ENCODE results near the gene ZBTB7B.
A peak's percentile ranks its signal among the peaks of the same experiment; 100 is the strongest.

Gene ZBTB7B

DNA sequence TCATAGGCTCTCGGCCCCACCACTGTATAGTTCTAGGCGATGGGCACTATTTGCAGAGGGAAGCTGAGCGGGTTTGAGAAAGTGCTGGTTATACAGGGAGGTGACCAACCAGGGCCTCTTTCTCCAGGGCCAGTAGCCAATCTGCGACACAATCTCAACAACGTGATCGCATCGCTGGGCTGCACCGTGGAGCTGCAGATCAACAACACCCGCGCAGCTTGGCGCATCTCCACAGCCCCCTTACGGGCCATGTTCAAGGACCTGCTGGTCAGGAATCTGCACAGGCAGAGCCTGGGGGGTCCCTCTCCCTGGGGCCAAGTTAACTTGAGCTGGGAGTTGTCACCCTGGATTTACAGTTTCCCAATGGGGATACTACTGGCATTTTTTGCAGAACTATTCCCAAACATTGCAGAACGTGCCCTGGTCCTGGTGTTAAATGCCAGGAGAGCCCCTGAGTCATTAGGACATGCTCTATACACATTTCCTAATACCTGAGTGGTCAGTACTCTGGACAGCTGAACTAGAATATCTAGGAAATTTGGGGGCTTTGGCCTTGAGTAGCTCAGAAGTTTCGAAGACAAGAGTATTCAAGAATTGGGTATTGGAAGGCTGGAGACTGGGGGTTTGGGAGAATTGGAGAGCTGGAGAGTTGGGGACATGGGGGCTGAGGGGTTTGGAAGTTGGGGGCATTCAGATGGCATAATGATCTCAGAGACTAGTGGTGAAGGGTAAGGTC is 37.9 kb downstream of the ZBTB7B start:
- no peak for DNase-seq

DNA sequence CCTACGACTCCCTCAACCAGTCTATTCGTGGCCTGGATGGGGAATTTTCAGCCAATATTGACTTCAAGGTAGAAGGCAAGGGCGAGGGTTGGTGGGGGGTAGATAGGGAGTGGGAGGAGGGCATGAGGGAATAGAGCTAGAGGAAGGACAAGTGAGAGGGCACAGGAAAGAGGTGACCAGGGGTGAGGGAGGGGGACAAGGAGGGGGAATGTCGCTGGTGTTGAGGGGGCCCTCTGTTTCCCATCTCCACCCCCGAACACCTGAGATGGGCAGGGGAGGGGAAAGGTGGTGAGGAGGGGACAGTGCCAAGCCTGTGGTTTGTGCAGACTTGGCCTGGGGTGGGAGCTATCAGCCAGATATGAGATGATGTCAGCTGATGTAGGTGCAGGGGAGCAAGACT is 40.2 kb downstream of the ZBTB7B start:
- DNase-seq: no peak

DNA sequence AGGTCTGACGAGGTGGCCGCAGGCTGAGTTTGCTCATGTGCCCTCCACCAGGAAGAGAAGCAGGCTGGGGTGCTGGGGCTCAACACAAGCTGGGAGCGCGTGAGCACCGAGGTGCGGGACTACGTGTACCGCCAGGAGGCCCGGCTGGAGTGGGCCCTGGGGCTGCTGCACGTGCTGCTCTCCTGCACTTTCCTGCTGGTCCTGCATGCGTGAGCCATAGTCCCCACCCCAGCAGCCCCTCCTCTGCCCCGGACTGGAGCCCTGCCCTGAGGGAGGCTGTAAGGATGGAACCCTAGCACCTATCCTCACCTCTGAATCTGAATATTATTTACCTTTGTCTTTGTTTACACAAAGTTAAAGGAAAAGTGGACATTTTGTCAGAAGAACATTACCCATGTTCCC is 40.7 kb downstream of the ZBTB7B start:
- no peak for DNase-seq

DNA sequence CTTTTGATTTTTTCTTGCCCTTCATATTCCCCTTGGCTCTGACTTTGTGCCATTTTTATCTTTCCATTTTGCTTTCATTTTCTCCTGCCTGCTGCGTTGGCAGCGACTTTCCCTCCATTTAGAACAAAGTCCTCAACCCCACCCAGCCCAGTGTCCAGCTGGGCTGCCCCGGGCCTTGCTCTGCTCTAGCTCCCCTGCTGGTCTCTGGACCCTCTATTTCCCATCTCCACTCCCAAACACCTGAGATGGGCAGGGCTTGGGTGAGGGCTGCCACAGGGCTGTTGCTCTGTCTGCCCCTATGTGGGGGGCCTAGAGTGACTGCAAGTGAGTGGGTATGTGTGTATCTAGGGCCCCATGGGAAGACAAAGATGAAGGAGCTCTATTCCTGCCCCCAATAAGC is 41.2 kb downstream of the ZBTB7B start:
- no peak for DNase-seq

DNA sequence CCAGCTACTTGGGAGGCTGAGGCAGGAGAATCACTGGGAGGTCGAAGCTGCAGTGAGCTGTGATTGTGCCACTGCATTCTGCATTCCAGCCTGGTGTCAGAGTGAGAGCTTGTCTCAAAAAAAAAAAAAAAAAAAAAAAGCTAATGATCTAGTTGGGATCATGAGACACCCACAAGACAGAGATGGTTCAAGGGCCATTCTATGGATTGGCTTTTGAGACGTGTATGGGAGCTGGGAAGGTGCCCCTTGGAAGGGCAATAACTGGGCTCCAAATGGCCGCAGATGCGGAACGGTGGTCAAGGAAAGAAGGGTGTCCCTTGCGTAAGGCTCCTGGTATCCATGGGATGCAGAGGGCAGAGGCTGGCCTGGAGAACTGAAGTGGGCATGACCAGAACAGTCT is 41.8 kb downstream of the ZBTB7B start:
- no peak for DNase-seq

DNA sequence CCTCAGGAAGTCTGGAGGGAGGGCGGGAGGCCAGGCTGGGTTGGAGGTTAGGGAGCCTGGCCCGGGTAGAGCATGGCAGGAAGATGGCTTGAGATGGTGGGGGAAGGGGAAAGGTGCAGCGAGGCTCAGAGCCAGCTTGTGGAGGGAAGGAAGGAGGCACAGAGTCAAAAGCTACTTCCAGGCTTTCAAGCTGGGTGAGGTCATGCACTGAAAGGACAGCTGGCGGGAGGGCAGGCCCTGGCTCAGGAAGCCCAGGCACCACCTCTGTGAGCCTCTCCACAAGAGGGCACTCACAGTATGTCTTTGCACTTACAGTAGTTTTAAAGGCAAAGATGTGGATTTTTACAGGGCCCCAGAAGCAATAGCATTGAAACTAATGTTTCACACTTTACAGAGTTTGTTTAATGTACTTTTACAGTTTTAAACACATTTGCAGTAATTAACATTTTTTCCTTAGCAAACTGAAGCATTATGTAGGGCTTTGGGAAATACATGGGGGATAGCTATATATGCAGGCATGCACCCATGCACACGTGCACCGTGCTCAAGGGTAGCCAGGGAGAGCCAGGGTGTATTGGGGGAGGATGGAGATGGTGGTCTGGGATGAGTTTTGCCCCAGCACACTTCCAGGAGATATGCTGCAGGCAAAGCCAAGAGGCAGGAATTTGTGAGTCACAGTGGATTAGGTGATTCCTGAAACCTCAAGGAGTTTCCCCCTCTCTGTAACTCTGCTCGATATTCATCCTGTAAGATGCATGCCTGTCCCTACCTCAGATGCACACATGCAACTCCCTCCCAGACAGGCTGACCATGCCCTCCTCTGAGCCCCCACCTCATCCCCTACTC is 42.4 kb downstream of the ZBTB7B start:
- peak; percentile 39 for DNase-seq

DNA sequence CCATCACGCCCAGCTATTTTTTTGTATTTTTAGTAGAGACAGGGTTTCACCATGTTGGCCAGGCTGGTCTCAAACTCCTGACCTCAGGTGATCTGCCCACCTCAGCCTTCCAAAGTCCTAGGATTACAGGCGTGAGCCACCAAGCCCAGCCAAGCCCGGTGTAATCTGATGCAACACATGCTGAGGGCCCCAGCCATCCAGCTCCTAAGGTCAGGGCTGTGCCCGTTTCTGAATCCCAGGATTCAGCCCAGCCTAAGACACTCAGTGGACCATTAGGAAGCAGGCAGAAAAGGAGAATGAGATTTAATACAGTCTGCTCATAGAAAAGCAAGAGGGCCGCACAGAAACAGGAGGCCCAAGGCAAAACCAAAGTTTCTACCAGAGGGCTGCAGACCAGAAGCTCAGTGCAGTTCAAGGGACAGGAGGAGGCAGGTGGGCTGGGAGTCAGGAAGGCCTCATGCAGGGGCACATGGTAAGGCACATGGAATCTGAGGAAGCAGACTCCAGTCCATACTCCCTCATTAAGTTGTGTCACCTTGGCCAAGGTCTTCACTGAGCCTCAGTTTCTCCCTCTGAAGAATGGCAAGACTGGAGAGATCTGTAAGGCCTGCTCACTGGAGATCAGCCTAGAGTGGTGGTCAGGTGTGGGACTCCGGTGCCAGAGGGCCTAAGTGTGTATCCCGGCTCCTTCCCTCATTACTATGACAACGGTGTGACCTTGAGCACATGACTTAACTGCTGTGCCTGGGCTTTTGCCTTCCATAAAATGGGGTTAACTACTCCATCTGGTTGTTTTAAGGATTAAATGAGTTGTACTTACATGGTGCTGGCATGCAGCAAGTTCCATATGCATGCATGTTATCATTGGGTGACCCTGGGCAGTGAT is 46.1 kb downstream of the ZBTB7B start:
- no peak for DNase-seq

DNA sequence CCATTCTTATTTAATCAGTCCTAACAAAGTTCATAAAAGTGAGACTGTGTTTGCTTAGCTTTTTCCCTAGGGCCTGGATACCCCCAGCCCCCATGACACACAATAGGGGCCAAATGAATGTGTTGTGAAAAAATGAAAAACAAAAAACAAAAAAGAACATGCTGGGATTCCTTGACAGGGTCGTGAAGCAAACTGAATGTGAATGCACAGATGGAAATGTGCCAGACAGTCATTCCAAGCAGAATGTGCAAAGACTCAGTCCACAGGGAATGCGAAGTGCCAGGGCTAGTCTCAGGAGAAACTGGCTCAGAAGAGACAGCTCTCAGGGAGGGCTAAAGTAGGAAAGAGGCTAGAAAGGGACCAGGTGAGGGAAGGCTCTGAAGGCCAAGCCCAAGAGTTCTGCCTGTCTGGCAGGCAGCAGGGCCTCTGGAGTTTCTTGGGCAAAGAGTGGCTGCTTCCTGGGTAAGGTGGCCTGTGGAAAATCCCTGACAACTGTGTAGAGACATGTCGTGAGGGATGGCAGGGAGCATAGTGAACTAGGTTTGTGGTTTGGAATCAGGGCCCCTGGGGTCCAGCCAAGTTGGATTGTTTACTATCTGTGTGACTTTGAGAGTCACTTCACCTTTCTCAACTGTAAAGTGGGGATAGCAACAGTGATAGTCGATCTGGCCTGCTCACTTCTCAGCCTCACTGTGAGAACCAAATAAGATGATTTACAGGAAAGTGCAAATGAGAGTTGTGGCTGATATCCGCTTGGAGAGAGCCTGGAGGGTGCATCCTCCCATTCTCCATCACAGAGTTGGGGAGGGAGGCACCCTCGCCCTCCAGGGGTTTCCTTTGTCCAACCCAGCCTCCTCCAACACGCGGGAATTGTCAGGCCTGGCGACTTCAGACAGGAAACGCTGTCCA is 47.3 kb downstream of the ZBTB7B start:
- DNase-seq: no peak

DNA sequence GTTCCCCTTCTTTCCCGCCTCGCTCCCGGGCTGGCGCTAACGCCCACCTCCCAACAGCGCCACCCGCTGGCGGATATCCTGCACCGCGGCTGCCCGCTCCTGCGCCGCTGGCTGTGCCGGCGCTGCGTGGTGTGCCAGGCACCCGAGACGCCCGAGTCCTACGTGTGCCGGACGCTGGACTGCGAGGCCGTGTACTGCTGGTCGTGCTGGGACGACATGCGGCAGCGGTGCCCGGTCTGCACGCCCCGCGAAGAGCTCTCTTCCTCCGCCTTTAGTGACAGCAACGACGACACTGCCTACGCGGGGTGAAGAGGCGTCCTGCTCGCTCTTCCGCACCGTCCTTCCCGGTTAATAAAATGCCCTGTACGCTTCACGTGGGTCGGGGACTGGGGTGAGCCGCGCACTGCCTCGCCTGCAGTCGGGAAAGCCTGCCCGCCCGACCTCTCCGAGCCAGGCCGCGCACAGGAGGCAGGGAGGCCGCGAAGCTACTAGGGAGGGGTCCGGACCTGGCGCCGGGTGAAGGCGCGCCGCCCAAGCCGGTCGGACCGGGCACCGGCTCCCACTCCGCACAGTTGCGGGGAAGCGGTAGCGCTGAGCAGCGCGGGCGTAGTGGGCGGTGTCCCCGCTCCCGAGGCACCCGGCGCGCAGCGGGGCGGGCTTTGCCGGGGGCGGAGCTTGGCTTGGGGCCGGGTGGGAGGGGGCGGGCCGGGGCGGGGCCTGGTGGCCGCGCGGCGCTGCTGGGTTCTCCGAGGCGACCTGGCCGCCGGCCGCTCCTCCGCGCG is 48.1 kb downstream of the ZBTB7B start, which contains the start of gene ADAM15:
Gene ADAM15, plus strand, starts transcription at position 757 of the 782 bp plus-strand sequence. CDS start 71 bp downstream, outside the sequence.
- DNase-seq: peak; percentile 76

DNA sequence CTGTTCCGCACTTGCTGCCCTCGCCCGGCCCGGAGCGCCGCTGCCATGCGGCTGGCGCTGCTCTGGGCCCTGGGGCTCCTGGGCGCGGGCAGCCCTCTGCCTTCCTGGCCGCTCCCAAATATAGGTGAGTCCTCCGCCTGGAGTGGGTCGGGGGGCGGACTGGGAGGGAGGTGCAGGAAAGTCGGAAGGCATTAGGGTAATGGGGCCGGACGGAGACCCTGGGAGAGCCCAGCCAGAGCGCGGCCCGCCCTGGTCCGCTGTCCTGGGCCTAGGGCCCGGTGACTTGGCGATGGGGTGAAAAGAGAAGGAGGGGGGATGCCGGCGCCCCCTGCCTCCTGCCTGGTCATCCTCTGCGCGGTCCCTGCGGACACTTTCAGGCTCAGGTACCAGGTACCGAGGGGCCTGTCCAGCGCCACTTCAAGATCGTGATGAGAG is 48.8 kb downstream of the ZBTB7B start:
- no peak for DNase-seq

DNA sequence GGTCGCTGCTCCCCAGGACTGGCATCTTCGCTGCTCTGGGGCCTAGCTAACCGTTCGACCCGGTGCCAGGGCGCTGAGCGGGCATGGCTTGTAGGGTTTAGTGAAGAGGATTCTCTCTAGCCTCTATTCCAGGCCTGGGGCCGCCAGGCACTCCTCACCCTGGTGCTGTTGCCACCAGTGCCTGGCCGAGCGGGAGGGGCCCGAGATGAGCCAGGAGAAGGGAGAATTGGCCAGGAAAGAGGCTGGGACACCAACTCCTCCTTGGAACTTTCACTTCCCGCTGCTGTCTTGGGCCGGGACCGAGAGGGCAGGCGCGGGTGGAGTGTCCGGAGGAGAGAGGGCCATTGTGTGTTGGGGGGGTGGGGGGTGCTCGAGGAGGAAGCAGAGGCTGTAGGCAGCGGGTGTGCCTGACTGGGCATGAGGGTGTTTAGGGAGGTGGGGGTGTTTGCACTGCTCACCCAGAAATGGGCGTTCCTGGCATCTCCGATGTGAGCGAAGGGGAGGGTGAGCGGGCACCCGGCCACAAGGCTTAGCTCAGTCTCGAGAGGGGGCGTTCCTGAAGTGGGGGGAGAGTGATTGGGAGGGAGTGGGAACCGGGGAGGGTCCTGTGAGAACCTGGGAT is 49.3 kb downstream of the ZBTB7B start:
- DNase-seq: peak; percentile 25

DNA sequence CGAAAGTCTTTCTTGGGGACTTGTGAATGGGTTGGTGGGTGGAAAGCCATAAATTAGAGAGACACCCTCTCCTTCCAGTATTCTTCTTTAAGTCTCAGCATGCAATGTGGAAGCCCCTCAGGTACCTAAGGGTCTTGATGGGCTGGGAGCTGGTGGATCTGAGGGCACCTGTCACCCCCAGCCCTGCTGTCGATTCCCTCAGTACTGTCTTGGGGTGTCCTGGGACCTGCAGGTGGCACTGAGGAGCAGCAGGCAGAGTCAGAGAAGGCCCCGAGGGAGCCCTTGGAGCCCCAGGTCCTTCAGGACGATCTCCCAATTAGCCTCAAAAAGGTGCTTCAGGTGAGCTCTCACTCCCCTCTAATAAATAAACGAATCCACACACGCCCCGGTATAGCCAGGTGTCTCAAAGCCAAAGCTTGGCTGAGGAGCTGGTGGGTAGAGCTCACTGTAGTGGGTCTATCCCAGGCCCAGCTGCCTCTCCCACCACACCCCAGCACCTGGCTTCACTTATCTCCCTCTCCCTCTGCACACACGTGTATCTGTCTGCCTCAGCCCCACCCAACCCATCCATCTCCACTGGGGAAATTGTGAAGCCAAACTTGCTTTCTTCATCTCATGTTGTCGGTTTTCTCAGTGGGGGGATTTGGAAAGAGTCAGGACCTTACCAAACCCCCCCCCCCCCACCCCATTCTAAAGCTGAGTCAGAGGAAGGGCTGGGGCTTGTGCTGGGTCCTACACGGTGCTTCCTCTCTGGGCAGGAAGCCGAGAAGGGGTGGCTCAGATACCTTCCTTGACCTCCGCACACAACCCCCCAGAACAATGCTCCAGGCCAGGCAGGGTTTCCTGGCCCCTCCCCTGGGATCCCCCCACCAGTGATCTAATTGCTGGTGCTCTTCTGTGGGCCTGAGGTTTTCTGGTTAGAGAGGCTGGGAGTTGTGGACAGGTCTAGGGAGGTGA is 50.1 kb downstream of the ZBTB7B start:
- DNase-seq: no peak

DNA sequence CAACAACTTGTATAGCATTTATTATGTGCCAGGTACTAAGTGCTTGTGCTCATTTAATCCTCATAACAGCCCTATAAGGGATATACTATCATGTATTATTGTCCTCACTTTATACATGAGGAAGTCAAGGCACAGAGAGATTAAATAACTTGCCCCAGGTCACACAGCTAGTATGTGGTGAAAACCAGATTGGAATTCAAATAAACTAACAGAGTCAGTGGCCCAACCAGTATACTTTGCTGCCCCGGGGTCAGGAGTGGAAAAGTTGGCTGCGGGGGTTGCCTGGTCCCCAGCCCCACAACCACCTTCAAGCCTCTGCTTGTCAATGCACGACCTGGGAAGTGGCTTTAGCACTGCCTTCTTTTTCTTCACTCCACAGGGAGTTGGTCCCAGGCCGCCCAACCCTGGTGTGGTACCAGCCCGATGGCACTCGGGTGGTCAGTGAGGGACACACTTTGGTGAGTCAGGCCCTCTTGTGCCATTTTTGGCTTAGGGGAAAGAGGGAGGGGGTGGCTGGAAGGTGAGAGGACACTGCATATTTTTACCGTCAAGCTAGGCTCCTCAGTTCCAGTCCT is 51.0 kb downstream of the ZBTB7B start:
- DNase-seq: no peak

DNA sequence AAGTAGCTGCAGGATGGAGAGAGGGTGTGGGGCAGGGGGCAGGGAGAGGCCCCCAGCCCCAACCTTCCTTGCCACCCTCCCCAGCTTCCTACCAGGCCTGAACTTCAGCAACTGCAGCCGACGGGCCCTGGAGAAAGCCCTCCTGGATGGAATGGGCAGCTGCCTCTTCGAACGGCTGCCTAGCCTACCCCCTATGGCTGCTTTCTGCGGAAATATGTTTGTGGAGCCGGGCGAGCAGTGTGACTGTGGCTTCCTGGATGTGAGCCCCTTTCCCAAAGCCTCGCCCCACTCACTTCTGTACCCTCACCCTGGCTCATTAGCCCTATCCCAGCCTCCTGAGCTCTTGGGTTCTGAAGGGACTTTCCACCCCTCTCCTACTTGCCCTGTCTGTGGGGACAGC is 54.5 kb downstream of the ZBTB7B start:
- DNase-seq: no peak

DNA sequence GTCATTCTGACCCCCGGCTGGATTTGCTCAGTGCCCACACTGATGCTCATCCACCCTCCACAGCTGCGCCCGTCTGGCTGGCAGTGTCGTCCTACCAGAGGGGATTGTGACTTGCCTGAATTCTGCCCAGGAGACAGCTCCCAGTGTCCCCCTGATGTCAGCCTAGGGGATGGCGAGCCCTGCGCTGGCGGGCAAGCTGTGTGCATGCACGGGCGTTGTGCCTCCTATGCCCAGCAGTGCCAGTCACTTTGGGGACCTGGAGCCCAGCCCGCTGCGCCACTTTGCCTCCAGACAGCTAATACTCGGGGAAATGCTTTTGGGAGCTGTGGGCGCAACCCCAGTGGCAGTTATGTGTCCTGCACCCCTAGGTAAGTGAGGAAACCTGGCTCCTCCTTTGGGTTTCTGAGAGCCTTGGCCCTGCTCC is 55.2 kb downstream of the ZBTB7B start:
- no peak for DNase-seq

DNA sequence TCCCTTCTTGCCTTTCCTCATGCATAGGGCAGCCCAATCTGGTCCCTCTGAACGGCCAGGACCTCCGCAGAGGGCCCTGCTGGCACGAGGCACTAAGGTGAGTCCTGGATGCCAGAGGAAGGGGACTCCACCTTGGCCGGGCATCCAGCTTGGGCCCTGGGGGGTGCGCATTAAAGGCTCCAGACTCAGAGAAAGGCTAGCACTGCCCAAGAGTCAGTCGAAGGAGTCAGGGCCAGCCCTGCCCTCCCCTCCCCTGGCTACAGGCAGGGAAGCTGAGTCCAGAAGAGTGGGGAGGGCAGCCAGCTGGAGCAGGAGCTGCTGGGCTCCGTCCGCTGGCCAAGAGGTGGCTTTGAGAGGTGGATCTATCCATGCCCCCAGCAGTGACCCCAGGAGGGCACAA is 58.1 kb downstream of the ZBTB7B start:
- no peak for DNase-seq

DNA sequence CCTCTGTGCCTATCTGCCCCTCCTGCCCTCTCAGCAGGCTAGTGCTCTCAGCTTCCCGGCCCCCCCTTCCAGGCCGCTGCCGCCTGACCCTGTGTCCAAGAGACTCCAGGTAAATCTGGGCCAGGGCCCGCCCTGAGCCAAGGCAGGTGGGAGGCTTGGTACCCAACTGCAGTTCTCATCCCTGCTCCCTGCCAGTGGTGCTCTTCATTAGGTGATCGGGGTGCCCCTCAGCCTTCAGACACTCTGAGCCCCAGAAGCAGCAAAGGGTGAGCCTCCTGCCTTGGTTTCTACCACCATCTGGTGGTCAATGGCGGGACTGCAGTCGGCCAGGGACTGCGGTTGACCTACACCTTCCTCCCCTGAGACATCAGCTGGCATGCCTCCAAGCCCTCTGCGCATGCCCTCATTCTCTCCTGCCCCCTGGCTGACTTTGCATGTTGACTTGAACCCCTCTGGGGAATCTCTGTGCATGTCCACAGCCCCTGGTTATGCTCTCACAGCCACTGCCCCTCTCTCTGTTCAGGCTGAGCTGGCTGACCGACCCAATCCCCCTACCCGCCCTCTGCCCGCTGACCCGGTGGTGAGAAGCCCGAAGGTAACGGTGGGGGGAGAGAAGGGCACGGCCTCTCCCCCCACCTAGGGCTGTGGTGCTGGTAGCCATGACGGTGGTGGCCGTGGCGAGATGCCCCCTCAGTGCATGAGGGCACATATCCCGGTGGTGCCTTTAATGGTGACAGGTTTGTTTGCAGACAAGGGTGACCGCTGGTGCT is 59.0 kb downstream of the ZBTB7B start:
- peak; percentile 92 for DNase-seq

DNA sequence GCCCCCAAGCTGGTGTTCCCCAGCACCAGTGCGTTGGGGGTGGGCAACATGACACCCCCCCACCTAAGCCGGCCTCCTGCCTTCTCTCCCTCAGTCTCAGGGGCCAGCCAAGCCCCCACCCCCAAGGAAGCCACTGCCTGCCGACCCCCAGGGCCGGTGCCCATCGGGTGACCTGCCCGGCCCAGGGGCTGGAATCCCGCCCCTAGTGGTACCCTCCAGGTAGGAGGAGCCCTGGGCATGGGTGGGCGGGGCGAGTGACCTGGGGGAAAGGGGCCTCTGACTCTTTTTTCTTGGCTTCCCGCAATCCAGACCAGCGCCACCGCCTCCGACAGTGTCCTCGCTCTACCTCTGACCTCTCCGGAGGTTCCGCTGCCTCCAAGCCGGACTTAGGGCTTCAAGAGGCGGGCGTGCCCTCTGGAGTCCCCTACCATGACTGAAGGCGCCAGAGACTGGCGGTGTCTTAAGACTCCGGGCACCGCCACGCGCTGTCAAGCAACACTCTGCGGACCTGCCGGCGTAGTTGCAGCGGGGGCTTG is 59.6 kb downstream of the ZBTB7B start:
- no peak for DNase-seq
